GM18517 (cell line): ENCODE data around the gene CLPSL1.
A peak's percentile ranks its signal among the peaks of the same experiment; 100 is the strongest.
"Not testable (repeated sequence)": the region's sequence is repeated elsewhere in the genome, so short reads cannot be mapped to it uniquely, and the experiment has no call there.

Experiments
- ATAC-seq: cut with Tn5 transposase; IDR thresholded peaks from one replicate; pipeline ENCODE4 v1.9.1; 2021; ENCODE audit warnings: mild to moderate bottlenecking, moderate library complexity; ENCODE audit not compliant: unreplicated experiment

CLPSL1 gene, protein sequence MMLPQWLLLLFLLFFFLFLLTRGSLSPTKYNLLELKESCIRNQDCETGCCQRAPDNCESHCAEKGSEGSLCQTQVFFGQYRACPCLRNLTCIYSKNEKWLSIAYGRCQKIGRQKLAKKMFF

DNA sequence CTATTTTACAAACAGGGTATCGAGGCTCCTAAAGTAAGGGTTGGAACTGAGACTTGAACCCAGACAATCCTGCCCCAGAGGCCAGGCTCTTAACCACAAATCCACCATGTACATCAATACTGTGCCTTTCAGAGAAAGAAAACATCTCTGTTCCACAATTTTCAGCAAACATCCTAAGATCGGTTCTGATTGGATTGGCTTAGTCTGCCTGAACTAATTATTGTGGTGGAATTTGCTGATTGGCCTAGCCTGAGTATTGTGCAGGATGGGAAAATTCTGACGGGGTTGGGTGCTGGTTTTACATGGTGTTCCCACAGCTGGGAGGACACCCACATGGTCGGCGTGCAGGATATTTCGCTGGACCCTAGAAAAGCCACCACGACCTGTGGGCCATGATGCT lies at the start of gene CLPSL1:
Gene CLPSL1, plus strand, starts transcription at position 301 of the 400 bp plus-strand sequence. Its CDS starts 92 bp downstream, at position 393.
- ATAC-seq, result no peak

- peak; percentile 42 for ATAC-seq
Measured at GRCh38 chr6:35731414-35731735, 49.4 kb upstream of the CLPSL1 start.

GRCh38 chr6:35731736-35732532 lies 48.9 kb upstream of the CLPSL1 start:
- peak; percentile 32 for ATAC-seq

DNA sequence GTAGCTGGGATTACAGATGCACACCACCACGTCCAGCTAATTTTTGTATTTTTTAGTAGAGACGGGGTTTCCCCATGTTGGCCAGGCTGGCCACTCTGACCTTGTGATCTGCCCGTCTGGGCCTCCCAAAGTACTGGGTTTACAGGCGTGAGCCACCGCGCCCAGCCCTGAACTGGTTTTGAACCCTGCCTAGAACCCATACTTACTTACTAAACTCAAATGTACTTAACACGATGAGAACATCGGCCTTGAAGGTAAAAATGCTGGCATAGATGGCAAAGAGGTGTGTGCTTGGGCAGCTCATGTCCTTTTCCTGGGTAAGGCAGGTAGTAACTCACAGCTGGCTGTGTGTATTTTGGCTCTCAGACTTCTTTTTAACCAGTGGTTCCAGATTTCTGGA lies 47.2 kb upstream of the CLPSL1 start:
- no peak for ATAC-seq

DNA sequence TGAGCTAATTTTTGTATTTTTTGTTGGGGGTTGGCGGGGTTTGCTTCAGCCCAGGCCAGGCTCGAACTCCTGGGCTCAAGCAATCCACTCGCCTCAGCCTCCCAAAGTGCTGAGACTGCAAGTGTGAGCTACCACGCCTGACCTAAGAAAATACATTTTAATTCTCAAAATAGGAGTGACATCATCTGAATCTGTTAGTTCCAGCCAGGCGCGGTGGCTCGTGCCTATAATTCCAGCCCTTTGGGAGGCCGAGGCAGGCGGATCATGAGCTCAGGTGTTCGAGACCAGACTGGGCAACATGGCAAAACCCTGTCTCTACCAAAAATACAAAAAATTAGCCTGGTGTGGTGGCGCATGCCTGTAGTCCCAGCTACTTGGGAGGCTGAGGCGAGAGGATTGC lies 46.5 kb upstream of the CLPSL1 start:
- ATAC-seq, result not testable (repeated sequence)

DNA sequence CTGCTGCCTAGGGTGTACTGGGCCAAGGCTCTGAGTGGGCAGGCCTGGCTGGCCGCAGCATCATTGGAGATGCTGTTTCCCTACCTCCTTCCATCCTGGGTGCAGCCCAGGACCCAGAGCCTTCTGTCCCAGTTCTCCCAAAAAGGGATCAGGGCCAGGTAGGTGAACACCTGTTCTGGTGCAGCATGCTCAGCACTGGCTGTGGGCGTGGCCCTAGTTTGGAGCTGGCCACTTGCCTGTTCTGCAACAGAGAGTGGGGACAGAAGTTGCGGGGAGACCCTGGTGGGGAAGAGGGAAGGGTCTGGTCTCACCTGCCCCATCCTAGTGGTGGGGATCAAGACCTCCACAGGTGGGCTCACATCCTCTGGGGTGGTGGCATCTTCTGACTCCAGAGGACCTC lies 45.4 kb upstream of the CLPSL1 start:
- no peak for ATAC-seq

- ATAC-seq, result no peak
Measured at GRCh38 chr6:35736253-35736894, 44.4 kb upstream of the CLPSL1 start.

- no peak for ATAC-seq
Measured at GRCh38 chr6:35736982-35737412, 43.8 kb upstream of the CLPSL1 start, which contains the start of gene ARMC12. ARMC12 (plus strand) TSS chr6:35737032; CDS start chr6:35737109, 77 bp downstream.

- ATAC-seq, result no peak
Measured at GRCh38 chr6:35737413-35738211, 43.2 kb upstream of the CLPSL1 start.

DNA sequence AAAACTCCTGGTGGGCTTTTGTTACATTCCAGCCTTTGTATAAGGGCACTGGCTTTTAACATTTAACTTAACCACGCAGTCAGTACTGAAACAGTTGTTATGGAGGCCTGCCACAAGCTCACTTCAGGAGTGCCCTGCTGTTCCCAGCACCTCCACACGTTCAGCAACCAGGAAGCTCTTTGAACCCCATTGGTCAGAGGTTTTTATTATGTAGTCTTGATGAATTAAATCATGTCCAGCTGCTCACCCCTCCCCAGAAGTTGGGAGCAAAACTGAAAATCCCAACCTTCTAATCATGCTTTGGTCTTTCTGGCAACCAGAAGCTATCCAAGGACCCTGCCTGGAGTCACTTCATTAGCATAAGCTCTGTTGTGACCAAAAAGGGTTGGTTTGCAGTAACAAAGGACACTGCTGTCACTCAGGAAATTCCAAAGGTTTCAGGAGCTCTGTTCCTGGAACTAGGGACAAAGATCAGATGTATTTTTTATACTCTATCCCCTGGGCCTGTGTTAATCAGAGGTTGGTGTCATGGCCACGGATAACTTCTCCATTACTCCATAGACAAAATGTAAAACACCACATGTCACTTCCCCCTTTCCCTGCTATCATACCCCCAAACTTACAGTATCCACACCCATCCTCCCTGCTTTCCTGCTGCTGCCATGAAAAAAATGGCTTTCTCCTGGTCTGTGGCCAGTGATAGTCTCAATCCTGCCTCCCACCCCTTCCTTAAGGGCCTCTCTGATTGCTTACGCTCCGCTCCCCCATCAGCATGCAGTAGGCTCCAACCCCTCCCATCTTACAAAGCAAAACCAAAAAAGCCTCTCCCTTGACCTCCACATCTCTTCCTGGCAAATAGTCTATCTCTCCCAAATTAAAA lies 40.9 kb upstream of the CLPSL1 start:
- no peak for ATAC-seq

- no peak for ATAC-seq
Measured at GRCh38 chr6:35742842-35743241, 38.0 kb upstream of the CLPSL1 start.

DNA sequence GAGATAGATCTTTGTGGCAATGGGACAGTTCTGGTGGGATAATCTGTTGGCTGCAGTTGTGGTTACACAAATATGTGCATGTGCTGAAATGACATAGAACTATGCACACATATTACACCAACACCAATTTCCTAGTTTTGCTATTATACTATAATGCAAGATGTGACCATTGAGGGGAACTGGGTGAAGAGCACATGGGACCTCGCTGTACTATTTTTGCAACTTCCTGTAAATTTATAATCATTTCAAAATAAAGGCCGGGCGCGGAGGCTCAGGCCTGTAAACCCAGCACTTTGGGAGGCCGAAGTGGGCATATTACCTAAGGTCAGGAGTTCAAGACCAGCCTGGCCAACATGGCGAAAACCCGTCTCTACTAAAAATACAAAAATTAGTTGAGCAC lies 35.3 kb upstream of the CLPSL1 start:
- ATAC-seq, result no peak

GRCh38 chr6:35746516-35746915 lies 34.3 kb upstream of the CLPSL1 start:
- ATAC-seq, result no peak

DNA sequence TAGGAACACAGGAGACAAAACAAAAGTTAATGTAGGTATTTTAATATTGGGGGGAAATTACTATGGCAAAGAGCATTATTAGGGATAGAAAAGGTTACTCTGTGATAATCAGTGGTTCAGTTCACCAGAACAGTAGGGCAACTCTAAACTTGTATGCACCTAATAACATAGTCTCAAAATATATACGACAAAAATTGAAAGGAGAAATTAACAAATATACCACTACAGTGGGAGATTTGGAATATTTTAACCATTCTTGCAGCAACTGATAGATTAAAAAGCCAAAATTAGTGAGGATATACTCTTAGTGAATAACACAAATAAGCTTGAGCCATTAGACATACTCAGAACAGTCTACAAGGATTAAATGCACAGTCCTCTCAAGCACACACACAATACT lies 32.9 kb upstream of the CLPSL1 start:
- ATAC-seq, result no peak

- ATAC-seq, result no peak
Measured at GRCh38 chr6:35750557-35750956, 30.3 kb upstream of the CLPSL1 start.

- ATAC-seq, result no peak
Measured at GRCh38 chr6:35751594-35751993, 29.2 kb upstream of the CLPSL1 start.

DNA sequence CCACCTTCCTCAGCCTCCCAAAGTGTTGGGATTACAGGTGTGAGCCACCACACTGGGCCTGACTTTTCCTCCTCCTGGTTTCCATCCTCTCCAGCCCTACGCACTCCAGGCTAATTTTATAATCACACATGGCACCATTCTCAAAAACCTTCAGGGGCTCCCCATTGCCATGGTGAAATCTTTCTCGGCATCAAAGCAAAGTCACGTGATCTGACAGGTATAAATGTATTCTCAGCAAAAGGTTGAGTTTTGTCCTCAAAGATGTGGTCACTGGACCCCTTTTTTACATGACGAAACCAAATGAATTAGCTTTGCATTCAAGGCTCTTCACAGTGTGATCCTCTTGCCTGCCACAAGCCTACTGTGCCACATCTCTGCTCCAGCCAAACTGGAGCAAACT lies 28.5 kb upstream of the CLPSL1 start:
- no peak for ATAC-seq

DNA sequence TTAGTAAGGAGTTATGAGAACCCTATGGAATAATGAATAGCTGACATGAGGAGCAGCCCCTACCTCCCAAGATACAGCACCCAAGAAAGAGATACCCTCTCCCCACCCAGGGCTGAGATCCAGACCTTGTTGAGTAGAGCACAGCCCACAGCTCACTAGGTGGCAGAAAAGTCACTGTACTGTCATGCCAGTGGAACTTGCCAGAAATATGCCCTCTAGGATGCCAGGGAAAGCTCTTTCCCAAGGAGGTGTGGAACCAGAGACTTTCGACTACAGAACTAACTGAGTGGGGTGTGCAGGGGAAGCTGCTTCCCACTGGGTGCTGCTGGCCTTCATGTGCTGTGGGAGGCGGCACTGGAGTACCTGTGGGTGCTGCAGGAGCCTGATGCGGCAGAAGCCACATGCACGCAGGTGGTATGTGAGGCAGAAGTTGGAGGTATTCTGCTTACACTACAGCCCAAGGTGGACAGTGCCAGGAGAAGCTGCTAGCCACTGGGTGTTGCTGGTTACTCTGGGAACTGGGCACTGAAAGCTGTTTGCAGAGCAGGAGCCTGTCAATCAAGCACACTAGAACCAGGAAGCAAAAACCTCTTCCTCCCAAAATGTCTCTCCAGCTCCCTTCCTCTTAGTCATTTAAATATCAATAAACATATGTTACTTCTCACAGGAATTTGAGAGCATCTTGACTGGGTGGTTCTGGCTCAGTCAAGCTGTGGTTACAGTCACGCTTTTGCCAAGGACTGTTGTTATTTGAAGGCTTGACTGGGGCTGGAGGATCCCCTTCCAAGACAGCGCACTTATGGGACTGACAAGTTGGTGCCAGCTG lies 26.2 kb upstream of the CLPSL1 start:
- no peak for ATAC-seq

- no peak for ATAC-seq
Measured at GRCh38 chr6:35755278-35755924, 25.4 kb upstream of the CLPSL1 start.
